H9 (cell line): Measurements from ENCODE around the gene CHCHD6. TPM values are rescaled to one million over a fixed set of nuclear protein-coding genes. Genes with fewer than 3 reads are reported as not detected.

Experiments used
- DNase-seq: peaks from one replicate; pipeline ENCODE4 v3.0.0-alpha.2; 2017
- H2AFZ ChIP-seq: one replicate; pipeline ENCODE4 v1.6.1; 2013; ENCODE audit warnings: mild to moderate bottlenecking, low read length, control low read depth, moderate library complexity
- H2AK5ac ChIP-seq: 2 replicates; pipeline ENCODE4 v1.6.1; 2013; ENCODE audit warnings: low read length, control low read depth, mixed read lengths; ENCODE audit not compliant: insufficient read length
- H2BK120ac ChIP-seq: one replicate; pipeline ENCODE4 v1.6.1; 2013; ENCODE audit warnings: low read depth, mild to moderate bottlenecking, low read length, control low read depth, inconsistent platforms; ENCODE audit not compliant: poor library complexity, severe bottlenecking
- H2BK12ac ChIP-seq: 2 replicates; pipeline ENCODE4 v1.6.1; 2013; ENCODE audit warnings: low read length, control low read depth, mixed read lengths, low read depth; ENCODE audit not compliant: insufficient read length
- H2BK15ac ChIP-seq: 2 replicates; pipeline ENCODE4 v1.6.1; 2013; ENCODE audit warnings: low read depth, low read length, control low read depth
- H2BK20ac ChIP-seq: one replicate; pipeline ENCODE4 v1.6.1; 2013; ENCODE audit warnings: low read depth, mild to moderate bottlenecking, low read length, control low read depth, inconsistent platforms; ENCODE audit not compliant: poor library complexity, severe bottlenecking
- H2BK5ac ChIP-seq: 2 replicates; pipeline ENCODE4 v1.6.1; 2013; ENCODE audit warnings: low read length, control low read depth, mixed read lengths; ENCODE audit not compliant: insufficient read length
- H3K14ac ChIP-seq: 2 replicates; pipeline ENCODE4 v1.6.1; 2013; ENCODE audit warnings: low read length, control low read depth; ENCODE audit not compliant: insufficient read depth
- H3K18ac ChIP-seq: 2 replicates; pipeline ENCODE4 v1.6.1; 2013; ENCODE audit warnings: low read depth, mild to moderate bottlenecking, mixed read lengths, low read length, control low read depth; ENCODE audit not compliant: insufficient read length
- H3K23ac ChIP-seq: 2 replicates; pipeline ENCODE4 v1.6.1; 2013; ENCODE audit warnings: low read length, control low read depth, mixed read lengths, low read depth; ENCODE audit not compliant: insufficient read length
- H3K23me2 ChIP-seq: 2 replicates; pipeline ENCODE4 v1.6.1; 2013; ENCODE audit warnings: low read depth, mild to moderate bottlenecking, mixed read lengths, low read length, control low read depth; ENCODE audit not compliant: insufficient read length, poor library complexity, severe bottlenecking
- H3K27ac ChIP-seq: 2 replicates; pipeline ENCODE4 v1.5.1; 2013; ENCODE audit warnings: low read length, control low read depth, mixed read lengths, low read depth; ENCODE audit not compliant: insufficient read length
- H3K27me3 ChIP-seq: 2 replicates; pipeline ENCODE4 v1.6.1; 2013; ENCODE audit warnings: low read length, control low read depth, inconsistent platforms; ENCODE audit not compliant: insufficient read depth
- H3K4ac ChIP-seq: 2 replicates; pipeline ENCODE4 v1.6.1; 2013; ENCODE audit warnings: low read depth, mild to moderate bottlenecking, control low read depth, inconsistent platforms, low read length, moderate library complexity
- H3K4me1 ChIP-seq: 2 replicates; pipeline ENCODE4 v1.6.1; 2013; ENCODE audit warnings: low read length, control low read depth, inconsistent platforms; ENCODE audit not compliant: insufficient read depth
- H3K4me2 ChIP-seq: 2 replicates; pipeline ENCODE4 v1.6.1; 2013; ENCODE audit warnings: low read length, control low read depth, mixed read lengths; ENCODE audit not compliant: insufficient read length, insufficient read depth
- H3K56ac ChIP-seq: 2 replicates; pipeline ENCODE4 v1.6.1; 2013; ENCODE audit warnings: low read depth, mild to moderate bottlenecking, mixed read lengths, low read length, control low read depth; ENCODE audit not compliant: insufficient read length
- H3K79me1 ChIP-seq: 2 replicates; pipeline ENCODE4 v1.6.1; 2013; ENCODE audit warnings: low read depth, mild to moderate bottlenecking, moderate library complexity, low read length, control low read depth, inconsistent platforms; ENCODE audit not compliant: insufficient read depth, poor library complexity, severe bottlenecking
- H3K79me2 ChIP-seq: 2 replicates; pipeline ENCODE4 v1.6.1; 2013; ENCODE audit warnings: low read length, control low read depth, inconsistent platforms; ENCODE audit not compliant: insufficient read depth
- H3K9ac ChIP-seq: 2 replicates; pipeline ENCODE4 v1.6.1; 2013; ENCODE audit warnings: low read length, control low read depth, mixed read lengths; ENCODE audit not compliant: insufficient read length; ENCODE audit errors: extremely low read depth
- H3K9me3 ChIP-seq: one replicate; pipeline ENCODE4 v1.6.1; 2013; ENCODE audit warnings: low read depth, low read length, inconsistent platforms; ENCODE audit not compliant: control insufficient read depth
- H3T11ph ChIP-seq: one replicate; pipeline ENCODE4 v1.6.1; 2013; ENCODE audit warnings: mild to moderate bottlenecking, low read length, control low read depth, inconsistent platforms
- H4K20me1 ChIP-seq: one replicate; pipeline ENCODE4 v1.6.1; 2013; ENCODE audit not compliant: control insufficient read depth, insufficient read length, insufficient read depth
- H4K5ac ChIP-seq: 2 replicates; pipeline ENCODE4 v1.6.1; 2013; ENCODE audit warnings: low read depth, mild to moderate bottlenecking, mixed read lengths, low read length, control low read depth; ENCODE audit not compliant: insufficient read length
- H4K8ac ChIP-seq: replicated peaks from 2 replicates; pipeline ENCODE4 v1.6.1; 2013; ENCODE audit warnings: low read length, control low read depth, mixed read lengths, low read depth; ENCODE audit not compliant: insufficient read length
- H4K91ac ChIP-seq: 2 replicates; pipeline ENCODE4 v1.6.1; 2013; ENCODE audit warnings: low read depth, mild to moderate bottlenecking, moderate library complexity, mixed read lengths, low read length, control low read depth; ENCODE audit not compliant: insufficient read length
- H3K27ac Mint-ChIP-seq, 3 experiments: 2 replicates in 2 of 3; 3 replicates in 1 of 3; pipeline ENCODE4 v1.8.0; 2020 to 2021; ENCODE audit warnings: mixed read lengths in 3 of 3, mild to moderate bottlenecking in 1 of 3, moderate library complexity in 1 of 3
- H3K27me3 Mint-ChIP-seq: 2 replicates; pipeline ENCODE4 v1.8.0; 2021; ENCODE audit warnings: low read depth, mild to moderate bottlenecking, moderate library complexity, mixed read lengths
- H3K36me3 Mint-ChIP-seq, 3 experiments: 2 replicates in 2 of 3; 3 replicates in 1 of 3; pipeline ENCODE4 v1.8.0; 2020 to 2021; ENCODE audit warnings: low read depth in 3 of 3, mixed read lengths in 3 of 3; ENCODE audit not compliant: insufficient read depth in 1 of 3
- H3K4me1 Mint-ChIP-seq, 2 experiments: 2 replicates each; pipeline ENCODE4 v1.8.0; 2020; ENCODE audit warnings: mixed read lengths in 2 of 2
- H3K4me3 Mint-ChIP-seq, 2 experiments: 2 replicates in 1 of 2; 3 replicates in 1 of 2; pipeline ENCODE4 v1.8.0; 2020 to 2021; ENCODE audit warnings: mild to moderate bottlenecking in 2 of 2, mixed read lengths in 2 of 2, moderate library complexity in 1 of 2
- H3K9me3 Mint-ChIP-seq, 2 experiments: 2 replicates in 1 of 2; 3 replicates in 1 of 2; pipeline ENCODE4 v1.8.0; 2020; ENCODE audit warnings: mild to moderate bottlenecking in 2 of 2, mixed read lengths in 2 of 2, moderate library complexity in 1 of 2
- WGBS: extraction: QIAGEN DNeasy Blood & Tissue Kit; methylation state at CpG from one replicate; pipeline ENCODE4 v1.1.7; 2013; ENCODE audit warnings: missing lambda C conversion rate, low lambda C conversion rate, mixed read lengths; ENCODE audit not compliant: insufficient read length; ENCODE audit errors: extremely low coverage; 5-methylcytosine and 5-hydroxymethylcytosine counted together
- total RNA-seq: library from RNA; stranded (reverse); gene quantifications from 2 replicates; pipeline ENCODE4 v1.2.1, GENCODE V29; 2021
- TF ChIP-seq, protein P1 (sequence below): fragments of 200-600 bp; sonication (generic); conservative IDR thresholded peaks from 3 replicates; pipeline ENCODE4 v1.8.0; 2021; ENCODE audit warnings: antibody characterized with exemption, mild to moderate bottlenecking

The CHCHD6 gene
- total RNA-seq, 1 experiment from 2014 or later: 34.2 TPM

DNA sequence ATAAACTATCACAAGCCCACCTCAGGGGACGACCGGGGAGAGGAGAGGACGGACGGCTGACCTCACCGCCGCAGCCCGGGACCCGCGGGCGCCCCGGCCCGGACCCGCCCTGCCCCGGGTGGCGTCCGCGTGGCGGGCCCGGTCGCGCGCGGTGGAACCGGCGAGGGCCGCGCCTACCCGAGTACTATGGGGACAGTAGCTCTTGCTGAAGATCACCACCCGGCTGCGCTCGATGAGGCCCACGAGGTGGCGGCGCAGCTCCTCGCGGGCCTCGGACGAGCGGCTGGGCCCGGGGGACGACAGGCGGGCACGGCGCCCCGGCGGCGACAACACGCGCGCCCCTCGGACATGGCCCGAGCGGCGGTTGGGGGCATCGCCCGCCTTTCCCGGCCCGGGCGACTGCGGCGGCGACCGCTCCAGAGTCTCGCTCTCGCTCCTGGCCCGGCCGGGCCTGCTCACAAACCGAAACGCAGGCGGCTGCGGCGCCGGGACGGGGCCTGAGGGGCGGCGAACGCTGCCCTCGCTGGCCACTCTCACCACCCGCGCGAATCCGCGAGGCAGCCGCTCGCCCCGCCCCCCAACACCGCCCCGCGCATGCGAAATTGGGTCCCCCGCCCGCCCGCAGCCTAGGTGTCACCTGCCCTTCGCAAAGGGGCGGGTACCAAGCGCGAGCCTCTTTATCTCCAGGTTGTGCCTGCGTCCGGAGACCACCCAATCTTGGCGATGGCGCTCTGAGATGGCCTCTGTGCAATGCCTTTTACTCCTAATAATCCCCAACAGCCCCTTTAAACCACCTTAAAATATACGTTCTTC, 49.3 kb upstream of the CHCHD6 start, which contains the start of gene TXNRD3:
TXNRD3 (minus strand) TSS at position 554 of the 813 bp plus-strand sequence.
- peaks cover 0 to 2% (median 1%) of the 10 kb centered on the region in 3 experiments; a peak in 2 of 7 replicates for H3K36me3 Mint-ChIP-seq

More for the DNA sequence above, 49.3 kb upstream of the CHCHD6 start, which contains the start of gene TXNRD3:
- Histone ChIP-seq H4K20me1 (no peaks in the 10 kb centered on the region), H2BK15ac (no peak within 1 kb of the TSS), H3K9ac (no peak within 1 kb of the TSS), H3K27me3 (no peaks in the 10 kb centered on the region), H4K5ac (no peak within 1 kb of the TSS), H2BK5ac (no peak within 1 kb of the TSS), H2AK5ac (no peak within 1 kb of the TSS), H3K56ac (no peak within 1 kb of the TSS), H3K79me2 (no peaks in the 10 kb centered on the region), H4K8ac (no peak within 1 kb of the TSS), H2BK120ac (no peak within 1 kb of the TSS), H3K4me1 (no peaks in the 10 kb centered on the region), H3K18ac (no peak within 1 kb of the TSS), H3T11ph (no peak within 1 kb of the TSS), H3K4me2 (peak within 1 kb of the TSS; percentile 38), H3K9me3 (no peaks in the 10 kb centered on the region), H3K27ac (no peak within 1 kb of the TSS), H3K23ac (no peak within 1 kb of the TSS), H3K79me1 (no peaks in the 10 kb centered on the region), H2BK20ac (no peak within 1 kb of the TSS), H3K23me2 (no peaks in the 10 kb centered on the region), H2AFZ (no peak within 1 kb of the TSS), H3K4ac (no peak within 1 kb of the TSS), H2BK12ac (no peak within 1 kb of the TSS), H3K14ac (0 out of 2 replicates have a peak within 1 kb of the TSS, but pooled peaks have one; percentile 8), H4K91ac (no peak within 1 kb of the TSS)
- Mint-ChIP-seq H3K9me3 (peaks cover 10 to 11% of the 10 kb centered on the region in 2 experiments; a peak in 4 of 5 replicates), H3K27ac (peak within 1 kb of the TSS in 1 of 3 experiments; percentile 88; a peak in 1 of 7 replicates), H3K4me3 (peak within 1 kb of the TSS; percentile 73 to 84), H3K27me3 (peaks cover 47% of the 10 kb centered on the region), H3K4me1 (peaks cover 4 to 6% of the 10 kb centered on the region in 2 experiments; a peak in 3 of 4 replicates)
- TF ChIP-seq, protein P1, sequence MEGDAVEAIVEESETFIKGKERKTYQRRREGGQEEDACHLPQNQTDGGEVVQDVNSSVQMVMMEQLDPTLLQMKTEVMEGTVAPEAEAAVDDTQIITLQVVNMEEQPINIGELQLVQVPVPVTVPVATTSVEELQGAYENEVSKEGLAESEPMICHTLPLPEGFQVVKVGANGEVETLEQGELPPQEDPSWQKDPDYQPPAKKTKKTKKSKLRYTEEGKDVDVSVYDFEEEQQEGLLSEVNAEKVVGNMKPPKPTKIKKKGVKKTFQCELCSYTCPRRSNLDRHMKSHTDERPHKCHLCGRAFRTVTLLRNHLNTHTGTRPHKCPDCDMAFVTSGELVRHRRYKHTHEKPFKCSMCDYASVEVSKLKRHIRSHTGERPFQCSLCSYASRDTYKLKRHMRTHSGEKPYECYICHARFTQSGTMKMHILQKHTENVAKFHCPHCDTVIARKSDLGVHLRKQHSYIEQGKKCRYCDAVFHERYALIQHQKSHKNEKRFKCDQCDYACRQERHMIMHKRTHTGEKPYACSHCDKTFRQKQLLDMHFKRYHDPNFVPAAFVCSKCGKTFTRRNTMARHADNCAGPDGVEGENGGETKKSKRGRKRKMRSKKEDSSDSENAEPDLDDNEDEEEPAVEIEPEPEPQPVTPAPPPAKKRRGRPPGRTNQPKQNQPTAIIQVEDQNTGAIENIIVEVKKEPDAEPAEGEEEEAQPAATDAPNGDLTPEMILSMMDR: peak; percentile 18; the same call in 2 of the 3 replicates
- DNase-seq: peak; percentile 84
- no CpG with 5 or more reads among the region's 102 CpGs for WGBS
